Body of pancreas (tissue), 4 donors: ENCODE measurements around the gene C6orf89. TPM values are rescaled to one million over a fixed set of nuclear protein-coding genes. Genes with fewer than 3 reads are reported as not detected.

ENCODE experiments used
- ATAC-seq: fragments of 150-250 bp; one replicate; pipeline ENCODE4 v1.9.1; 2016
- DNase-seq, 4 donors: peaks; one replicate each; pipeline ENCODE4 v3.0.0-alpha.2; 2019
- H3K27ac ChIP-seq, 4 donors: fragments of 200-600 bp; sonication (generic); 1 replicate in 3 of 4; 2 replicates in 1 of 4; pipeline versions ENCODE4 v1.5.1 to v1.6.1; 2016 to 2019; ENCODE audit warnings: mild to moderate bottlenecking in 1 of 4, mixed read lengths in 1 of 4, moderate library complexity in 1 of 4
- H3K27me3 ChIP-seq, 2 donors: fragments of 200-600 bp; sonication (generic); one replicate each; pipeline ENCODE4 v1.6.0; 2016; ENCODE audit warnings: mild to moderate bottlenecking in 1 of 2
- H3K36me3 ChIP-seq, 2 donors: fragments of 200-600 bp; sonication (generic); replicated peaks in 1 of 2; 2 replicates each; pipeline ENCODE4 v1.5.1; 2016; ENCODE audit warnings: low read depth in 2 of 2; ENCODE audit not compliant: insufficient read depth in 1 of 2
- H3K4me1 ChIP-seq: fragments of 200-600 bp; sonication (generic); one replicate; pipeline ENCODE4 v1.6.0; 2016
- H3K4me3 ChIP-seq, 2 donors: fragments of 200-600 bp; sonication (generic); 1 replicate in 1 of 2; 2 replicates in 1 of 2; pipeline ENCODE4 v1.5.1; 2016 to 2019
- H3K9me3 ChIP-seq, 3 donors: fragments of 200-600 bp; sonication (generic); 1 replicate in 2 of 3; 2 replicates in 1 of 3; pipeline ENCODE4 v1.5.1; 2016
- POLR2A ChIP-seq, 3 donors: fragments of 450-650 bp; IDR thresholded peaks; one replicate each; pipeline ENCODE4 v1.6.1; 2016; ENCODE audit warnings: antibody characterized with exemption in 3 of 3, mild to moderate bottlenecking in 2 of 3
- WGBS, 2 donors: methylation state at CpG; one replicate each; pipeline ENCODE4 v1.1.5; 2017; 5-methylcytosine and 5-hydroxymethylcytosine counted together
- intact Hi-C: fragments of 100-400 bp; cut with DNase I; formaldehyde crosslinking; loops from one replicate; pipeline ENCODE4 v1.15.1; 2023
- total RNA-seq, 2 donors: library from RNA; depleted of rRNA; stranded (reverse); fragments of >200 nt; gene quantifications; one replicate each; pipeline ENCODE4 v1.1.0, GENCODE V29; 2016
- TF ChIP-seq, protein P1 (sequence below), 7 experiments: fragments of 450-650 bp in 4 of 7; fragments of 200-600 bp in 3 of 7; sonication (generic) in 3 of 7; IDR thresholded peaks; one replicate each; pipeline ENCODE4 v1.5.1; 2016 to 2019; ENCODE audit warnings: antibody characterized with exemption in 7 of 7

Gene C6orf89
- total RNA-seq, 2 donors from 2014 or later, result 16.5 to 25.7 TPM

DNA sequence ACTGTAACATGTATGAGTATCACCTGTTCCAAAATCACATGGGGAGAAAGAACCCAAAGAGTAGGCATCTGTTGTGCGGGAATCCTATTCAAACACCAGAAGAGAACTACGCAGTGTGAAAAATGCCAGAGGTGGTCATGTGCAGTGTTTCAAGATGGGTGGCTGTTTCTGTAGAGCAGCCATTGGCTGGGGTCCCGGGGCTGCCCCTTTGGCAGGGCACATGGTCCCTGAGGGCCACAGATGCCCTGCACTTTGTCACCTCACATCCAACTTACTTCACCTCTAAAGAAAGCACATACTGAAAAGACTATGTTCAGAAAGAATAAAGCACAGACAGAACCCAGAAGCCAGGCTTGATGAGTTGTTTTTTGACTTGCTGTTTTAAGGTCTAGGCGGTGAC, 87.9 kb downstream of the C6orf89 start:
- Histone ChIP-seq H3K36me3 (peaks cover 61 to 62% of the 10 kb centered on the region in 2 donors), H3K9me3 (no peaks in the 10 kb centered on the region), H3K4me3 (no peak overlapping the region), H3K4me1 (peaks cover 3% of the 10 kb centered on the region), H3K27ac (no peak overlapping the region), H3K27me3 (no peaks in the 10 kb centered on the region)
- ATAC-seq, result no peak
- DNase-seq, result no peak
- TF ChIP-seq, protein P1, sequence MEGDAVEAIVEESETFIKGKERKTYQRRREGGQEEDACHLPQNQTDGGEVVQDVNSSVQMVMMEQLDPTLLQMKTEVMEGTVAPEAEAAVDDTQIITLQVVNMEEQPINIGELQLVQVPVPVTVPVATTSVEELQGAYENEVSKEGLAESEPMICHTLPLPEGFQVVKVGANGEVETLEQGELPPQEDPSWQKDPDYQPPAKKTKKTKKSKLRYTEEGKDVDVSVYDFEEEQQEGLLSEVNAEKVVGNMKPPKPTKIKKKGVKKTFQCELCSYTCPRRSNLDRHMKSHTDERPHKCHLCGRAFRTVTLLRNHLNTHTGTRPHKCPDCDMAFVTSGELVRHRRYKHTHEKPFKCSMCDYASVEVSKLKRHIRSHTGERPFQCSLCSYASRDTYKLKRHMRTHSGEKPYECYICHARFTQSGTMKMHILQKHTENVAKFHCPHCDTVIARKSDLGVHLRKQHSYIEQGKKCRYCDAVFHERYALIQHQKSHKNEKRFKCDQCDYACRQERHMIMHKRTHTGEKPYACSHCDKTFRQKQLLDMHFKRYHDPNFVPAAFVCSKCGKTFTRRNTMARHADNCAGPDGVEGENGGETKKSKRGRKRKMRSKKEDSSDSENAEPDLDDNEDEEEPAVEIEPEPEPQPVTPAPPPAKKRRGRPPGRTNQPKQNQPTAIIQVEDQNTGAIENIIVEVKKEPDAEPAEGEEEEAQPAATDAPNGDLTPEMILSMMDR (IDR thresholded peaks at IDR 0.05), result no peak
- no peak for TF ChIP-seq POLR2A (IDR thresholded peaks at IDR 0.05)
- 89 to 91% methylated on average over 4 of the region's 4 CpGs for WGBS, 2 donors
- intact Hi-C loops, result no loop called here

DNA sequence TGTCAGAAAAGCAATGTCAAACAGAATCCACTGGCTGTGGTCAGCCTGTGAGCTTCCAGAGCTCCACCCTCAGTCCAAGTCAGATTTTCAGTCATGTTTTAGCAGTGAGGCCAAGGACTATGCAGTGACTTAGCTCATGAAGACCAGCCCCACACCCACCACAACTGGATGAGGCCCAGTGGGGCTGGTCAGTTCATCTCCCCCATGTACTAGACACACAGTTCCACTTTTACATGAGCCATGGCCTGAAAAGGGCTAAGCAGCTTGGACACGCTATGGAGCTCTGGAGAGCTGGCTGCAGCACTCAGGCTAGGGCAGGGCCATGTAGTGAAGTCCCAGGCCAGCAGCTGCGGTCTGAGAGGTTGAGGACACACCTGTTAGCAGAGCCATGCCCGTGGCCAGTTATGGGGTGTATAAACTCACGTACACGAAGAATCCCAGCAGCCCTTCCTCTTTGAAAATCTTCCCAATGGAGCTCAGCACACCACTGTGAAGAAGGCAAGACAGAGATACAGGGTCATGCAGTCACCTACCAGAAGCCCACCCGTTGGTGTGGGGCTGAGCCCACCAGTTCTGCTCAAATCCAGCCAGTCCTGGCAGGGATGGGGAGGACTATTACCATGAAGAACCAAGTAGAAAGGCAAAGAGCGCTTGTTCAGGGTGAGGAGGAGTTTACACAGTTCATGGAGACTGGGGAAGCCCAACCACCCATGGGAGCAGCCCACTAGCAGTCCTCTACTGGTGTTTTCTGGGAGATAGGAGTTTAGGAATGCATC, 89.7 kb downstream of the C6orf89 start:
- Histone ChIP-seq H3K4me3 (no peak overlapping the region), H3K4me1 (peaks cover 16% of the 10 kb centered on the region), H3K27ac (no peak overlapping the region), H3K36me3 (peaks cover 43 to 48% of the 10 kb centered on the region in 2 donors), H3K27me3 (no peaks in the 10 kb centered on the region), H3K9me3 (no peaks in the 10 kb centered on the region)
- no peak for DNase-seq
- intact Hi-C loops, result loop anchor here (5.0 kb wide), 1 partner anchor 83 kb away; no protein-coding TSS in a partner anchor
- 89 to 98% methylated on average over 5 to 7 of the region's 7 CpGs for whole genome bisulfite sequencing, 2 donors
- no peak for ATAC-seq
- TF ChIP-seq, protein P1 (IDR thresholded peaks at IDR 0.05), result no peak
- TF ChIP-seq POLR2A (IDR thresholded peaks at IDR 0.05), result no peak

DNA sequence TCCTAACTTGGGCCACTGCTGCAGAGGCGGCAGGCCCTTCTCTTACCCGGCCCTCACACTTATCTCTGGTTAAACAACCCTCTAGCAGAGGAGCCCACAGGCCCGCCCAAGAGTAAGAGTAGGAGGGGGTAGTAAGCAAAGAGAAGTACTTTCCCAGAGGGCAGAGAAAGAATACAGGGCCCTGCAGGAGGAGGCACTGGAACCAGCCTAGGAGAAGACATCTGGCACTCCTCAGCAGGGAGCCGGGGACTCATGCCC, 90.2 kb downstream of the C6orf89 start:
- 92 to 94% methylated on average over 4 of the region's 4 CpGs for whole genome bisulfite sequencing, 2 donors
- intact Hi-C loops, result loop anchor here (5.0 kb wide), 1 partner anchor 84 kb away; no protein-coding TSS in a partner anchor
- ATAC-seq (no peak), DNase-seq (no peak)
- TF ChIP-seq, protein P1 (IDR thresholded peaks at IDR 0.05), result no peak
- TF ChIP-seq POLR2A (IDR thresholded peaks at IDR 0.05), result no peak
- no peaks in the 10 kb centered on the region for H3K27me3 ChIP-seq
- H3K9me3 ChIP-seq, result no peaks in the 10 kb centered on the region
- H3K4me1 ChIP-seq, result peaks cover 21% of the 10 kb centered on the region
- H3K4me3 ChIP-seq, result no peak overlapping the region
- H3K27ac ChIP-seq, result no peak overlapping the region
- peaks cover 38 to 46% of the 10 kb centered on the region in 2 donors for H3K36me3 ChIP-seq

DNA sequence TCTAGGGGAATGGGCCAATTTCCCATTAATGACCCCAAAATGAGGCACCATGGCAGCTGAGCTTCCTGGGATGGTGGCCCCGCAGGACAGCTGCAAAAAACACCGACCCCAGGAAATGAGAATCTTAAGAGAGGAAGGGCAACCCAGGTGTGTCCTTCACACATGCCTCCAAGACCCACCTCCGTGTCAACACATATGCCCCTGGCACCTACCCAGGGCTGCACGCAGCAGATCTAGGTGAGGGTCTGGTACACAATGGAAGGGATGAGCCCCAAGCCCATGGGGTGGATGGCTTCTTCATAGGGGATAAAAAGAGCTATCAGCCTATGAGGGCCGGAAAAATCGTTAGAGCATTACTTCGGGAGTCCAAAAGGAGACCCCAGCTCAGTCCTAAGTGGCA, 90.8 kb downstream of the C6orf89 start:
- Histone ChIP-seq H3K36me3 (peaks cover 36 to 46% of the 10 kb centered on the region in 2 donors), H3K4me1 (peaks cover 27% of the 10 kb centered on the region), H3K27me3 (no peaks in the 10 kb centered on the region), H3K9me3 (no peaks in the 10 kb centered on the region), H3K4me3 (no peak overlapping the region), H3K27ac (no peak overlapping the region)
- TF ChIP-seq, protein P1 (IDR thresholded peaks at IDR 0.05), result no peak
- no peak for TF ChIP-seq POLR2A (IDR thresholded peaks at IDR 0.05)
- intact Hi-C loops, result loop anchor here (5.0 kb wide), 1 partner anchor 84 kb away; no protein-coding TSS in a partner anchor
- DNase-seq (no peak), ATAC-seq (no peak)
- WGBS, 2 donors, result 78 to 95% methylated on average over 5 to 7 of the region's 7 CpGs

DNA sequence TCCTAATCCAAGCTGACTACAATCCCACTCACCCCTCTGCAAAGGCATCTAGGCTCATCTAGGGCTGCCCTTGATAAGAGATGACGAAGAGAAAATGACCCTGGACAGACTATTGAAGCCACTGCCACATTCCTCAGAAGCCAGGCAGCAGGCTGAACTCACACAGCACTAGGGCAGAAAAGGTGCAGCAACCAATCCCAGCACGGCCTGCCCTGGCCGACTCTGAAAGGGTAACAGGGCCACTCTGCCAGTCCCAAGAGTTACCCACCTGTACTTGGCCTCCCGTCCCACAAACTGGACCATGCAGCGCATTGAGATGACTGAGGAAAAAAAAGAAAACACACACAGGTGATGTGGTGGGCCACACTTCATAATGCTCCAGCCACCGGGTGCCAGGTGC, 91.2 kb downstream of the C6orf89 start:
- TF ChIP-seq, protein P1 (IDR thresholded peaks at IDR 0.05), result no peak
- no peak for TF ChIP-seq POLR2A (IDR thresholded peaks at IDR 0.05)
- H3K36me3 ChIP-seq, result peaks cover 36 to 46% of the 10 kb centered on the region in 2 donors
- 91% methylated on average over 6 of the region's 6 CpGs for WGBS, 2 donors
- no peaks in the 10 kb centered on the region for H3K27me3 ChIP-seq
- ATAC-seq (no peak), DNase-seq (no peak)
- H3K27ac ChIP-seq, result no peak overlapping the region
- H3K9me3 ChIP-seq, result no peaks in the 10 kb centered on the region
- intact Hi-C loops, result loop anchor here (5.0 kb wide), 1 partner anchor 85 kb away; no protein-coding TSS in a partner anchor
- H3K4me1 ChIP-seq, result peaks cover 31% of the 10 kb centered on the region
- no peak overlapping the region for H3K4me3 ChIP-seq
